GM18909 (cell line): Measurements from ENCODE around the gene GRAMD4.

ENCODE experiments used
- ATAC-seq: cut with Tn5 transposase; IDR thresholded peaks from one replicate; pipeline ENCODE4 v1.9.1; 2021; ENCODE audit warnings: mild to moderate bottlenecking; ENCODE audit not compliant: unreplicated experiment, poor library complexity

Gene GRAMD4

DNA sequence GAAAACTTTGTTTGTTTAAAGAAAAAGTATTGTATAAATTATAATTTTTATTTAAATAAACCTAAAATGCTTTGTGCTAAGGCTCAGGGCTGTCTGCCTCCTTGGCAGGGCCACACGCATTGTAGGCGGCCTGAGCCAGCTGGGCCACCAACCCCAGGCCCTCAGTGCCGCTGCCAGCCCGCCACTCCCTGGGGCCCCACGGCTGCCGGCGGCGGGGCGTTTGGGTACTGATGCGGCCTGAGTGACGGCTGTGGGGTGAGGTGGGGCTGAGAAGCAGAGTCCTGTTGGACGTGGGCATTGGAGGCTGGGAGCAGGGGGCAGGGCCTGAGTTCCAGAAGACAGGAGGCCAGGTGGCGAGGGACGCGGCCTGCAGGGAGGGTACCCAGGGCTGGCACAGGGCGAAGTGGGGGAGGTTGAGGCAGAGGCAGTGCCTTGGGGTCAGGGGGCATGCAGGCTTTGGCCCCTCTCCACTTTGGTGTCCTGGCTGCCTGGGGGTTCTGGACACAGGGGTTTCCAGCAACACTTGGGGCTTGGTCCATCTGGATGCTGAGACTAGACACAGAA is 59.6 kb downstream of the GRAMD4 start:
- no peak for ATAC-seq

DNA sequence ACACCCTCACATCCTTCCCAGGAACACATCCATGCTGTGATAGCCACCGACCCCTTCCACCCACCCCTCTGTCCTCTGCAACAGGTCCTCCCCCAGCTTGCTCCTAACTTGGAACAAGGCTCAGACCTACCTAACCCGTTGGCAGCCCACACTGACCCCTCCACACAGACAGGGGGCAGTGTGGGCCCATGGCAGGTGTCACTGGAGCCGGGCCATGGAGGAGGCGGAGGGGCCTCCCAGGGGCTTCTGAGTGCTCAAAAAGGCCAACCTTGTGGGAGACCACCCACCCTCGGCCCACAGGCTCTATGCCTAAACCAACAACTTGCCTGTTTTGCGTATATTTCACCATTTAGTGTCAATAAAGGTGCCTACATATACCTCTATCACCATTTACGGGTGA is 60.8 kb downstream of the GRAMD4 start:
- ATAC-seq: no peak

DNA sequence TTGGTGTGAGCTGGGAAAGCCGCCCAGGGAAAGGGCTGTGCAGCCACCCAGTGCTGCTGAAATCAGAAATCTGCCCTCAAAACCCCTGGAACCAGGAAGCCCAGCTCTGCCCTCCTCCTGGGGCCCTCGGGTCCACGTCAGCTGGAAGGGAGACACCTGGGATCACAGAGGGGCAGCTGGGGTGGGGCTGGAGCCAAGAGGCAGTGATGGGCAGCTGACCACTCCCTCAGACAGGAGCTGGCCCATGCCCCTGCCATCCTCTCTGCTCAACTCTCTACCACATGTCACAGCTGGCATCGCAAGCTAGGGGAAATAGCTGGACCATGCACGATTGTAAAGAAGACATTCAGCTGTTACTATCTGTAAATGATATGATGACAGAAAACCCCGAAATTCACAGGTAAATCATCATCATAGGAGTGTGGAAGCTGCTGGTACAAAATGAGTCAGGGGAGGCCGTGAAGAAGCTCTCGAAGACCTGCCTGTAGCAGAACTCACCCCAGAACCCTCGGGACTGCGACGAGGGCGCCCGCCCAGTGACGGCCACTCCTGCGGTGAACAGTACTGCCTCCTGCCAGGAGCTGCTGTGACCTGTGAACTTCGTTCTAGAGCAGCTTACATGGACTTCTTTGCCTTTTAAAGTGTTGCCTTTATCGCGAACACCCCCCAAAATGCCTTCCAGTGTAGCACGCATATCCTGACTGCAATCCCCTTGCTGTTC is 62.0 kb downstream of the GRAMD4 start:
- ATAC-seq: no peak

DNA sequence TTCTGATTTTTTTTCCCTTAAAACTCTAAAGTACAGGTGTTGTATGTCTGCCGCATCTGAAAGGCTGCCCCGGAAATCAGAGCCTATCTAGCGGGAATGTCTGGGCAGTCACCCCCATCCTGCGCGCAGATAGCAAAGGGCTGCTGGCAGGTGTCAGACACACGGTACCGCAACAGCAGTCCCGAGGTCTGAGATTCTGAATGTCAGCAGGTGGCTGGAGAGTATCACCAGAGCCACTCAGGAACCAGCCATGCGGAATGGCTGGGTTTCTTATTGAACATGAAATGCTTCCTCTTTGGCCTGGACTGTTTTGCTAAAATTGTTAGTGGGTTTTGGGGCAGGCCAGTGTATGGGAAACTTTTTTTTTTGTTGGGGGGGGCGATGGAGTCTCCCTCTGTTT is 64.5 kb downstream of the GRAMD4 start:
- no peak for ATAC-seq

DNA sequence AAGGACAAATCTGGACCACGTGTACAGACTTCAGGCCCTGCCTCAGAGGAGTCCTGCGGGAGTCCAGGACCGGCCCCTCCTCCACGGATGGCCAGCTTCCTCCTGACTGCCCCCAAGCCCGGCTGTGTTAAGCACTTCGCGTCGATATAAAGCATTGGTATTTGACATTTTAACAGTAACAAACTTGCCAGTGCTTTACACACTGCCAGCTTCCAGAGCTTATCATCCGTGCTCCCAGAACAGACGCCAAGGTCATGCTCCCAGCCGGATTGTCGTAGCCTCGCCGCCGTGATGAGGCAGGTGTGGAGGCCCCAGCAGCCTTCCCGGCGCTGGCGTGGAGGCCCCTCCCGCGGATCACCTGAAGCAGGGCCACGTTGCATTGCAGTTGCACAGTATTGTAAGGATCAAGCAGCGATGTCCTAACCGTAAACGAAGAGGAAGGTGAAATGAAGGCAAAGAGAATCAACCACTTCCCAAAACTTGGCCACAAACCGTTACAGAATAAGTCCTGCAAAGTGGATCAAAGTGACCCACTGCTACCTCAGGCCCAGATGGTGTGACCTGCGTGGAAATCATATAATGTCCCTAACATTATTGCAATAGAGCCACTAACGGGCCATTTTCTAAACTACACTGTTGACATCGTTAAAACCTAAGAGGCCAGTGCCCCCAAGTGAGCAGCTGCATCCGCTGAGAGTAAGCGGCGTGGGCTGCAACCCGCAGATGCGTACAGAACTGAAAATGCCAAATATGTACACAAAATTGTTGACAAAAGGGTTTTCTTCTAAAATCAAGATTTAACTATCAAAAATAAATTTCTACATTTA is 66.2 kb downstream of the GRAMD4 start:
- no peak for ATAC-seq

DNA sequence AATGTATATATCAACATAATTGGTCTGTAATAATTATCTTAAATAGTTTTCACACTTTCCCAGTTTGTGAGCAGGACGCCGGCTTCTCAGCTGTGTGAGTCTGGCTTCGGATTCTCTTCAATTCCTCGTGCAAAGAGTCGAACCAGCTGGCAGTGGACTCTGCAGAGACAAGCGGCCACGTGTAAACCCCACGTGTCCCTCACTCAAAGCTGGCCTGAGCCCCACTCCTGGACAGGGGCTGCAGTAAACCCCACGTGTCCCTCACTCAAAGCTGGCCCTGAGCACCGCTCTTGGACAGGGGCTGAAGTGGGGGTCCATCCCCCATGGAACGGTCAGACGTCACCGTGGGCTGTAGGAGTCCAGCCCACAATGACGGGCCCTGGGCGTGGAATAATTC is 66.9 kb downstream of the GRAMD4 start:
- ATAC-seq: no peak

DNA sequence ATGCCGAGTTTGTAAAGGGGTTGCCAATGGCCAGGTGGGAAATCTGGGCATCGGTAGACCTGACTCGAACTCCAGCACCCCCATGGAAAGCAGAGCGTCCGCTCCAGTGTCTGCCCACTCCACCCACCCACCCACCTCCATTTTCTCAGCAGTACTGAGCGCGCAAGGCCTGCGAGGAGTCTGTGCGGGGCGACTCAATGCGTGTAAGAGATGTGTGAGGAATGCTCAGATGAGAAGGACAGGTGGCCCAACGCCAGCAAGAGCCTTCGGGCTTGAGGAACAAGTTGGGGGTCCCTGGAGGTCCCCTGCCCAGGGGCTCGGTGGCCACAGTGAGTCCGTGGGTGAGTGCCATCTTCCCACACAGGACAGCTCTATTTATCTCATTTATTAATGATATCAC is 67.3 kb downstream of the GRAMD4 start:
- no peak for ATAC-seq

DNA sequence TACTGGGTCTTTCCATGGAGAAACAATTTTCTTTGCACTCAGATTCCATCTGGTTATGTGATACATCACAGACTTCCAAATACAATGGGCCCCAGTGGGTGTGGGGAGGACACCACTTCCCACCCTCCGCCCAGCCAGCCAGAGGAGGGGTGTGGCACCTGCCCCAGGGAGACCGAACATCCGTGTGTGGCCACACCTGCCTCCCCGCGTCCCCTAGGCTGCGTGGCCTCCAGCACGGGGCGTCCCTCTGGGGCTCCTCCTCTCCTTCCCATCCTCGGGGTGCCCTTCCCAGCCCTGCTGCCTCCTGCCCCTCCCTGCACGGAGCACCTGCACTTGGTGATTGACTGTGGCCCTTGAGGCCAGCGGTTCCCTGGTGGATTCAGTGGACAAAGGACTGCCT is 68.8 kb downstream of the GRAMD4 start:
- no peak for ATAC-seq

DNA sequence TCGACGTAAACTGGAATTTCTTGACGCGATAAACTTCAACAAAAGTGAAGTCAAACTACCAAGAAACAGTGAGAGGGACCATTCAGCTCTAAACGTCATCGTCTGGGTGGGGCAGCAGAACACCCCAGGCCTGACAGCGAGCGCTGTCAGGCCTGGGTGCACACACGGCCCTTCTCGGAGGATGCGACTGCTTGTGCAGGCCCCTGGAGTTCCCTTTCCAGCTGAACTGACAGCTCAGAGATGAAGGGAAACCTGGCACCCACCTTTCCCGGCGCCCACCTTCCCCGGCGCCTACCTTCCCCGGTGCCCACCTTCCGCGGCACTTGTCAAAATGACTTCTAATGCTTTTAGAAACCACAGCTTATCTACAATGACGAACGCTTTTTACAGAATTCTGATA is 70.0 kb downstream of the GRAMD4 start:
- no peak for ATAC-seq

DNA sequence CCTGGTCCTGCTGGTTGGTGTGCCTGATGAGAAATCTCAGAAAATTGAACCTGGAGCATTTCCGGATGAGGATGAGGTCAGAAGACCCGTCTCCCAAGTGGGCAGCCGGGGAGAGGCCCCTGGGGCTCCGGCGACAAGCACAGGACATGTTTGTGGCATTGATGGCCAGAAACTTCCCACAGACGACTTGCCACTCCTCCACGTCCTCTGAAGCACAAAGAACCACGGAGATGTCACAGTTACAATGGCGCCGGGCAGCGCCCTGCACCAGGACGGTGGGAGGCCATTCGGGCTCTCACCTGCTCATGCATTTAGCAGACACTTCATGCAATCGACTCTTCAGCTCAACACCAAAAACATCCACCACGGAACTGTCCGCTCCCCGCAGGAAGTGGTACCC is 71.4 kb downstream of the GRAMD4 start:
- no peak for ATAC-seq

DNA sequence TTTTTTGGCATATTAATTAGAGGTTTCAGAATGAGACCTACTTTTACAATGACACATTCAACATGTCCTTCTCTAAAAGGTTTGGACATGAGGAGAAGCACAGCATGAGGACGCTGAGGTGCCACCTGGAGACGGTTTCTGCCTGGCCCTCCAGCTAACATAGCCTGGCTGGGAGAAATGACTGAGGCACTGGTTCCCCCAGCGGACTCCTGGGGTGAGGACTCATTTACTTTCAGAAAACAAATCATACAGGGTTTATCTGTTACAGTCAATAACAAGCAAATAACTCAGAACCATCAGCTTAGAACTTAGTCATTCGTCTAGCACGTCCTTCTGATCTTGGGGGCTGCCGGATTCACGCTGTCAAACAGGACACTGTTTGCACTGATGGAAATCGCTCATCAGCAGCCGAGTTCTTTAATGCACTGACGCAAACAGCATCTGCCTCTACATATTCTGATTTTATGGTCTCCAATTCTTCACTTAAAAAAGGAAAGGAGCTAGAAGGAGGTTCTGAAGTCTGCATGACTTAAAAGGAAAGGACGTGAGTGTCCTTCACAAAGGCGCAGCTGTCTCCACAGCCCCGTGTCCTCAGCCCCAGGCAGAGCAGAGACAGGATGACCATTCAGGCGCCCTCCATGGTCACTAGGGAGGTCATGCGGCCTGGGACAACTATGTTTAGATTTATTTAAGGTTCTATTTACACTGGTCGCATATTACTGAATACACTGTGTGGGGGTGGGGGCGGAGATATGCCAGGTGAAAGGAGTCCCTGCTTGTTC is 73.6 kb downstream of the GRAMD4 start:
- ATAC-seq: no peak

DNA sequence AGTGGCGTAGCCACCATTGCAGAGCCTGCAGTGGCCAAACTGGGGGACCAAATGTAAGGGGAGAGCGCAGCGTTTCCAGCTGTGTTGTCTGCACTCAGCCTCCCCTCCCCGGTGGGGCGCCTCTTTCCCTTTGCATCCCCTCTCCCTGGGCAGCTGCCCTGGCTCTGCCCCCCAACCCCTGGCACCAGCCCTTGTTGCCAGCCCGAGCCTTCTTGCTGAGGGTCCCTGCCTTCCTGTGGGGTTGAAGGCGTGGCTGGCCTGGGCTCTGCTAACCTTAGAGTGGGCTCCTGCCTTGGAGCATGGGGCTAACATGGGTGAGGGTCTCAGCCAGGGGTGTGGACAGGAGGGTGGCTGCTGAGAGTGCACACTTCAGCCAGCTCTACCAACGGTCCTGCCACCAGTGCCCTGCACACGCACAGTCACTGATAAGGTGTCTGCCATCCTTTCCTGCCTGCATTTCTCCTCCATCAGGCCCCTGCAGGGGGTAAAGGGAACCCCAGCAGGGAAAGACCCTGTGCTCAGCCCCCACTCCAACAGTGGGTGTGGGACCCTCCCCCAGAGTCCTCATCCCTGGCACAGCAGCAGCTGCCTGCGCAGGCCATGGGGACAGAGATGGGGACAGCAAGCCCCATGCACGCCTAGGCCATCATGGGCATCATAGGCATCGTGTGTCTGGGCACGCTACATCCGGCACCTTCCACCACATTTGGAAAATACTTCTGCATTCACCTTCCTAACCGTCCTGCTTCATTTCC is 74.4 kb downstream of the GRAMD4 start:
- no peak for ATAC-seq

DNA sequence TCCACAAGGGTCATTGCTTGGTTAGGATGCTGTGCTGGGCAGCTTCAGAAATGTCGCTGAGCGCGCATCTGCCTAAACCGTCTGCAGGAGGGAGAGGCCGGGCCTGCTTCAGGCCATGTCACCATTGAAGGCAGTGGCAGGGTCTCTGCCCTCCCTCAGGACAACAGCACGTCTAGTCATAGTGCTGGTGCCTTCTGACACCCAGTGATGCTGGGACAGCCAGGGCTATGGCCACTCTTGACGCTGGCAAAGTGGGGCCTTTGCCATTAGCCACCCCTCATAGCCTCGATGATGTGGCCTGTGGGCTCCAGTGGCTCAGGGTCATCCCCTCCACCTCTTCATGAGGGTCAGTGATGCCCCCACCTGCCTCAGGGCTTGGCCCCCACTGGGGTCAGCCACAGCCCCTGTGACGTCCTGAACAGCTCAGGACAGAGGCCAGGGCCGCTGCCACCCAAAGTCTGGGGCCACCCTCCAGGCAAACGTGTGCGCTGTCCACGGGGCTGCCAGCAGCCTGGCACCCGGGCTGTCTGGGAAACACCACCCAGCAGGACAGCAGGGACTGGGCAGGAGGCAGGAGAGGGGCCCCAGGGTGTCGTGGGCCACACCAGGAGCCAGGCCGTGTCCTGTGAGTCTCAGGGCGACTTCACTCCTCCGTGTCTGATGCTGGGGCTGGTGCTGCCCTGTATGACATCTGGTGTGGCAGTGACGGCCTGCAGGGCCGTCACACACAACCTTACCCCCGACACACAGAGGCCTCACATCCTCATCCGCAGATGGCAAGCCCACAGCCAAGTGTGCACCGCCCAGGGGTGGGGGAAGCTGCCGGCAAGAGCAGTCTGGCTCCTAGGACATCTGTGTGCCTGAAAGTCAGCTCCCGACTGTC is 75.4 kb downstream of the GRAMD4 start:
- ATAC-seq: no peak

DNA sequence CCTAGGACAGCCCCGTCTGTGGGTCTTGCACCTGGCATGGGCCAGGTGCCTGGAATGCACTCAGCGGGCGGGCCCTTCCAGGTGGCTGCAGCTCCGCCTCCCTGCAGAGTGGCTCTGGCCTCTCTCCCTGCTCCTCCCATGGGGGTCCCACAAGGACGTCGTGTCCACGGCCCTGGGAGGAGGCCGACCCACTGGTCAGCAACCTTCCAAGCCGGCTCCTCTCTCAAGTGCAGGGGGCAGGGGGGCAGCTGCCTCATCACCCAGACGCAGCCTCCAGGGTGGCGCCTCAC is 76.0 kb downstream of the GRAMD4 start:
- no peak for ATAC-seq

DNA sequence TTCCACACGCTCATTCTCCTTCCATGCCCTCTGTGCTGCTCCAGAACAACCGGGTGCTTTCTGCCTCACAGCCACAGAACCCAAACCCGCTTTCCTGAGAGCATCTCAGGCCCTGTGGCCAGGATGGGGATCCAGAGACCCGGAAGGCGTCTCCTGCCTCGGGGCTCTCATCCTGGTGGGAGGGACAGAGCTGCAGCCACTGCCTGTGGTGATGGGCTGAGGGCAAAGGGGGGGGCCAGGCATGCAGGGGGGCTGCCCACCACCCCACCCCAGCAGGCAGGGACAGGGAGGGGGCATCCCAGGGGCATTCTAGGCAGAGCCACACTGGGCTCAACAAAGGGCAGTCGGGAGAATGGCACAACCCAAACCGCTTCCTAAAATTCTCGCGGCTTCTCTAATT is 76.4 kb downstream of the GRAMD4 start:
- no peak for ATAC-seq

DNA sequence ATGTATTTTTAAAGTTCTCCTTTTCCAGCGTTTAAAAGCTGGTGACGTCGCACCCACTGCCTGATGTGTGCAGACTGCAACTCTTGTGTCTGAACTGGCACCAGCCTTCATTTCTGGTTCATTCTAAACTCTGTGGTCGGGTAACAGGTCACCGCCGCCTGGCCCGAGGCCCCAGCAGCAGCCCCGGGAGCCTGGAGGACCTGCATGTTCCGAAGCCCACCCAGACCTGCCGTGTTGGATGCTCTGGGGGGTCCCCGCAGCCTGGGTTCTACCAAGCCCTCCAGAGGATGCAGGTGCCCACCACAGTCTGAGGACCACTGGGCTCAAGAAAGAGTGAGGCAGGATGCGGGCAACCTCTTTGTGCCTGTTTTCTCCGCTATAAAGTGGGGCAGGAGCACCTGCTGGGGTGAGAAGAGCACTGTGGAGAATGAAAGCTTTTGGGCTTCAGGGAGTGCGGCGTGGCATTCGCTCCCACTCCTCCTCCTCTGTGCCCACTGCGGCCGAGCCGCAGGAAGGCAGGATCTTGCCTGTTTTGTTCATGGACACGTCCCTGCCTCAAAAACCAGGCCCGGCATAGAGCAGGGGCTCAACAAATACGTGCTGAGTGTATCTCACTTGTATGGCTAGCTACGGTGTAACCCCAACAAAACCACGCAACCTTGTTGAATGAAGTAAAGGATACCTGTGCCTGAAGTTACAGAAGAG is 77.8 kb downstream of the GRAMD4 start:
- no peak for ATAC-seq

DNA sequence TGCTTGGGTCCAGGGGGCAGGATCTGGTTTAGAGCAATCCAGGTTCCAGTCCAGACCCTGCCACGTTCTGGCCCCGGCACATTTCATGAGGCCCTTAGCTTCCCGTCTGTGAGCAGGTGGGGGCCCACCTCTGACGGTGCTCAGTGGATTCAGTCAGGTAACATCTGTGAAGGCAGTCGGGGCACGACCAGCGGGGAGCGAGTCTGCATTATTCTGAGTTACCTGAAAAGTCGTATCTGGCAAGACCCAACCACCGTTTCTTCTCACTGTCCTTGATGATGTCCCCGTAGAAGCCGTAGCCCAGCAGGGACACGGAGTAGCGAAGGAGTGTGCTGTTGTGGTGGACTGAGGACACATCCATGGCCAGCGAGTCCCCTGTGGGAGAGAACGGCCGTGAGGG is 78.9 kb downstream of the GRAMD4 start:
- ATAC-seq: no peak

DNA sequence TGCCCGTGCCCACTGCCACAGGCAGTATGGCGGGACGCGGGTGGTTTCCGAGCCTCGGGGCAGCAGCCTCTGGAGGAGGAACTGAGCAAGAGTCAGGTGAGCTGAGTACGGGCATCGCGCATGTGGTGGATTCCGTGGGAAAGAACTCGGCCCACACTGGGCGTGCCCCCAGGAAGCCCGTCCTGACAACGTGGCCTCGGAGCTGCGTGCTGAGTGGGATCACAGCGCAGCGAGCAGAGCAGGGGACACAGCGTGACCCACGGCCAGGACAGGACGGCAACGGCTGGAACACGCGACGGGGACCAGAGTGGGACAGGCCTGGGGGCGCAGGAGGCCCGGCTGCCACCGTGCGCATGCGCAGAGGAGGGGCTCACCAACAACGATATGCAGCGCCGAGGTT is 81.1 kb downstream of the GRAMD4 start:
- ATAC-seq: no peak
